GM19328 (cell line): Measurements from ENCODE around the gene SLC7A1.

Experiments
- ATAC-seq: cut with Tn5 transposase; IDR thresholded peaks from one replicate; pipeline ENCODE4 v1.9.1; 2021; ENCODE audit warnings: mild to moderate bottlenecking, moderate library complexity; ENCODE audit not compliant: unreplicated experiment

Gene SLC7A1

GRCh38 chr13:29494520-29494919 lies 101.0 kb downstream of the SLC7A1 start:
- ATAC-seq, result no peak

- ATAC-seq, result no peak
Measured at GRCh38 chr13:29493796-29494195, 101.7 kb downstream of the SLC7A1 start.

DNA sequence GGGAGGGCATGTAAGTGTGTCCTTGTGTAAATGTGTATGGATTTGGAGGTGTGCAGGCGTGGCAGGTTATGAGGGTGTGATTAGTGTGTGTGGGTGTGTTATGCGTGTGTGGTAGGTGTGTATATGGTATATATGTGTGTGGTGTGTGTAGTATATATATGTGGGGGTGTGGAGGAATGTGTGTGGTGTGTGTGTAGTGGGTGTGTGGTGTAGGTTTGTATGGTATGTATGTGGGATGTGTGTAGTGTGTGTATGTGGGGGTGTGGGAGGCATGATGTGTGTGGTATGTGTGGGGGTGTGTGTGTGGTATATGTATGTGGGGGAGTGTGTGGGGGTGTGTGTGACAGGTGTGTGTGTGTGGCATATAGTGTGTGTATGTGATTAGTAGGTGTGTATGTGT lies 104.2 kb downstream of the SLC7A1 start:
- no peak for ATAC-seq

DNA sequence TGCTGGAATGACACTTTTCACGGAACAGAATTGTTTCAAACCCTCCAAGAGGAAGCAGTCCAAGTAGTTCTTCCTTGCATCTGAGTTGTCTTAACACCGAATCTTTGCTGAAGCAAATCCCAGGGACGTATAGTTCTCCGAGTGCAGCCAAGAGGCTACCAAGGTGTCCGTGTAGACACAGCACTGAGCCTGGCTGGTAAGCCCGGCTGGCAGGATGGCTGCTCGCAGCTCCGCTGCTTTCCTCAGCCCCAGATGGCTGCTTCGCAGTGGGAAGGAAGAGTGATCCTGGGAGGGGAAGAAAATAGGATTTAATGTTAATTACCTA lies 105.0 kb downstream of the SLC7A1 start:
- ATAC-seq, result no peak

GRCh38 chr13:29489650-29490560 lies 105.6 kb downstream of the SLC7A1 start:
- no peak for ATAC-seq

- ATAC-seq, result no peak
Measured at GRCh38 chr13:29487466-29488454, 107.7 kb downstream of the SLC7A1 start.

GRCh38 chr13:29486551-29486950 lies 108.9 kb downstream of the SLC7A1 start:
- no peak for ATAC-seq

DNA sequence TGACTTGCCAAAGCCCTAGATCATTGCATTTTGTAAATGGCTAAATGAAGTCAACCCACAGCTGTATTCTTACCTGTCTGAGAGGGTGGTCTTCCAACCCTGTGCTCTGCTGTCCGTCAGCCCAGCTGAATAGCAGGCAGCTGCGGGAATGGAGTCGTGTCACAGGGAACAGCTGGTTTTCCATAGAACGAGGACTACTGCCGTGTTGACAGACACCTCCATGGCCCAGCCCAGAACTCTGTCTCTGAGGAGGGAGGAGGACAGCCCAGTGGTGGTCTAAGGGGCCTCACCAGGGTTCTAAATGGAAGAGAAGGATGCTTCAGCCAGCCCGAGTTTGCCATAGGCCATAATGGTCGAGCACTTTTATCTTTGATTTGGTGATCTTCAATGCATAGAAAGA lies 110.7 kb downstream of the SLC7A1 start:
- no peak for ATAC-seq

GRCh38 chr13:29484236-29484635 lies 111.3 kb downstream of the SLC7A1 start:
- no peak for ATAC-seq

GRCh38 chr13:29483623-29484022 lies 111.9 kb downstream of the SLC7A1 start:
- ATAC-seq, result no peak

DNA sequence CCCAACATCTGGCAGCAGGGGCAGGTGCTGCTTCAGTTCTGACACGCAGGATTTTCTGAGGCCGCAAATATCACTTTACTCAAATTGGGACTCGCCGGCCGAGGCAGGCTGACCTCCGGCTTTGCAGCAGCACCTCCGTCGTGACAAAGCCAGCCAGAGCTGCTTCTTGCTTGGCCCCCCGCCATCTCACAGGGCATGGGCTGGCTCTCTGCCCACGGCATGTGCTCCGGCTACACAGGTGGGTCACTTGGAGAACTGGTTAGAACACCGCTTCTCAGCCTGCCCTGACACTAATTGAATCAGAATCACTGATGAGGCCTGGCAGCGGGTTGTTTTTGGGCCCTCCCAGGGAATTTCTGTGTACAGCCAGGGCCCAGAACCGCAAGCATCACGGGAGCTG lies 112.3 kb downstream of the SLC7A1 start:
- no peak for ATAC-seq

DNA sequence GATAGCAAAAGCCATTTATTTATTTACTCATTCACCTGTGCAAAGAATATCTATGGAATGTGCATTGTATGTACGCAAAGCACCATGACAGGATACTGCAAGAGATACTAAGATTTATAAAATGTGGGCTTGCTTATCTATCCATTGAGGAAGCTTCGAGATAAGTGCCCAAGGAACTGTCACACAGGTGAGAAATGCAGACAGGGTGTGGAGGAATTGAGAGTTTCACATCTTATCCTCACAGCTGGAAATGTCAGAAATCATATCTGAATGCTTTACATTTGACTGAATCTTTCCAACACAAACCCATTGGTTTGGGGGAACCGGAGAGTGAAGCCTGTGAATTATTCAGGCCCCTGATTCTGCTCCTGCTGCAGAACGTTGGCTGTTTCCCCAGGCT lies 113.0 kb downstream of the SLC7A1 start:
- ATAC-seq, result no peak

GRCh38 chr13:29481603-29482002 lies 113.9 kb downstream of the SLC7A1 start:
- ATAC-seq, result no peak

DNA sequence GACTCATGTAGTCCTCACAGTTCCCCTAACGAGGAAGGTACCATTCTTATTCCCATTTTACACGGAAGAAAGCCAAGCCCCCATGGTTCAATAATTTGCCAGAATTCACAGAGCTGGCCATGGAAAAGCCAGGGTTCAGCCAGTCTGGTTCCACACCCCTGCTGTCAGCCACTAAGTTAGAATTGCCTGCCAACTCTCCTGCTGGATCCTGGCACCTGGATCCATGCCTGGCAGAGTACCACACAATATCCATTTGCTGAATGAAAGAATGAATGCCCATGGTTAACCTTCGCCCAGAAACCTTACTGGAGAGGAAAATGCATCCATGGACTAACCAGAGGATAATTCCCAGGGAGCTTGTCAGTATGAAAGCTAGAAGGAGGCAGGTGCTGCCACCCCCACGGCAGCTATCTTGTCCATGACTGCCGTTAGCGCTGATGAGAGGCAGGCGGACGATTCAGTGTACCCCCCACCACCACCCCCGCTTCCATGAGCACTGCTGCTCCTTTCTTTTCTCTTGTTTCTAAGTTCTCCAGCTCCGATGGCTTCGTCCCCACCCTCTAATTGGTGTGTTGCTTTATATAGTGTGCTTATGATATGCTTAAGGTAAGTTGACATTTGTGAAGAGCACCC lies 114.5 kb downstream of the SLC7A1 start:
- ATAC-seq, result no peak

GRCh38 chr13:29479716-29480492 lies 115.6 kb downstream of the SLC7A1 start:
- ATAC-seq, result no peak

DNA sequence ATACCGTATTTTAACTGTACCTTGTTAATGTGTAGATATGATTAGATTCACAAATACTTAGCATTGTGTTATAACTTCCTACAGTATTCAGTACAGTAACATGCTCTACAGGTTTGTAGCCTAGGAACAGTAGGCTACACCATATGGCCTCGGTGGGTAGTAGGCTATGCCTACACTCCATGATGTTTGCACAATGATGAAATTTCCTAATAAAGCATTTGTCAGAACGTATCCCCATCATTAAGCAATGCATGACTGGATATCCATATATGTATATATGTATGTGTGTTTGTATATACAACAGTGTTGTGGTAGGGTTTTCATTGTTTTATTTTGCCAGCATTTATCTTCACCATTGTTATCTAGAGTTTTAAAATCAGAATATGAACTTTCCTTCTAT lies 119.4 kb downstream of the SLC7A1 start:
- no peak for ATAC-seq

DNA sequence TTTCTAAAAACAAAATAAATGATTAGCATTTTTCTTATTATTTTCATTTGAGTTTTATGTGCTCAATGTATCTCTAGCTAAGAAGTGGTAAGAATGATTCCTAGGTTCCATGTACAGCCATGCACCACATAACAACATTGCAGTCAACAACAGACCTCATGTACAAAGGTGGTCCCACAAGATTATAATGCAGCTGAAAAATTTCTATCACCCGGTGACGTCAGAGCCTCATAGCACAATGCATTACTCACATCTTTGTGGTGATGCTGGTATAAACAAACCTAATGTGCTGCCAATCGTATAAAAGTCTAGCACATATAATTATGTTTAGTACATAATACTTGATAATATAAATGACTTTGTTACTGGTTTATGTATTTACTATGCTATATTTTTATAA lies 120.5 kb downstream of the SLC7A1 start:
- ATAC-seq, result no peak

DNA sequence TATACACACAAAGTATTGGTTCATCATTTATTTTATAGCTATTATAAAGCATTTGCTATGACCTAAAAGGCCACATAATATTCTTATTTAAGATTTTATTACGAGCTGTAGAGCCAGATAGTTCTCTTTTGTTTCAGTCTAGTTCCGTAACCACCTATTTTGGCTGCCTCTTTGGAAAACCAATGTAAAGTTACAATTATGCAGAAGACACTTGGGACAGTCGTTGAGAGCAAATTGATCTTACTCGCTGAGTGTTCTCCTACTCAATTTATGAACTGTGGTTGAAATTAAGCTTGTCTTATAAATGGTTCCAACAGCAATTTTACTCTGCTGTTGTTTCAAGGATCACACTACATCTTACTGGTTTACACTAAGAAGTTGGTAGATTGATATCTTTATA lies 122.3 kb downstream of the SLC7A1 start:
- no peak for ATAC-seq

- no peak for ATAC-seq
Measured at GRCh38 chr13:29472332-29472961, 123.0 kb downstream of the SLC7A1 start.

GRCh38 chr13:29471551-29471950 lies 123.9 kb downstream of the SLC7A1 start:
- no peak for ATAC-seq
